ENCODE data around the gene NDUFB5. TPM values are rescaled to one million over a fixed set of nuclear protein-coding genes. Genes with fewer than 3 reads are reported as not detected.

The NDUFB5 gene
- total and polyA plus RNA-seq, 10 of the 15 experiments (the other 5 are each of a cell fraction or from before 2014, with no cell fraction given): 82.0 to 320 (median 126) TPM

- FAIRE-seq (no peak), ATAC-seq (no peak), DNase-seq (ENCODE audit: low read depth, low spot score) (no peak)
- H3K79me2 ChIP-seq (ENCODE audit: control insufficient read depth, insufficient read depth, low read length): no peaks in the 10 kb centered on the region
- no peak overlapping the region for H3K4me2 ChIP-seq (ENCODE audit: control insufficient read depth, insufficient read depth)
- H2AFZ ChIP-seq (ENCODE audit: control insufficient read depth, low read depth, low read length): no peak overlapping the region
- POLR2A ChIA-PET: interaction anchor here (1.0 kb wide), 1 partner anchor 29 kb away, joined by 4 read pairs; the partner anchor contains the start of gene ACTL6A
- no peak overlapping the region for H3K4me3 ChIP-seq
- in situ Hi-C loops (cut with MboI): no loop called here
- intact Hi-C loops (cut with micrococcal nuclease; ENCODE audit: unreplicated experiment): no loop called here
- RAD21 ChIA-PET (ENCODE audit: unreplicated experiment): no interaction called here
- no peak overlapping the region for H3K9ac ChIP-seq (ENCODE audit: control insufficient read depth, insufficient read depth, low read length)
- H3K27ac ChIP-seq (ENCODE audit: control insufficient read depth, insufficient read depth): no peak overlapping the region
- WGBS (ENCODE audit: insufficient coverage, insufficient replicate concordance, low lambda C conversion rate, missing lambda C conversion rate): 100% methylated on average over 1 of the region's 1 CpG
- no peaks in the 10 kb centered on the region for H3K9me3 ChIP-seq (replicated peaks; ENCODE audit: control insufficient read depth, insufficient read depth, low read length)
- BruUV-seq (replicated peaks): TSS peak; percentile 13
- H3K27me3 ChIP-seq (replicated peaks in 1 of 2; ENCODE audit: control insufficient read depth in 2 of 2, insufficient read depth in 2 of 2, low read length in 1 of 2): no peaks in the 10 kb centered on the region
- CTCF ChIA-PET: no interaction called here
- no peaks in the 10 kb centered on the region for H3K4me1 ChIP-seq (ENCODE audit: control insufficient read depth, insufficient read depth, low read length)
- SMC1A ChIA-PET (ENCODE audit: uncharacterized antibody, unreplicated experiment): no interaction called here
- peaks cover 0 to 11% of the 10 kb centered on the region in 2 experiments for H3K36me3 ChIP-seq (ENCODE audit: control insufficient read depth in 2 of 2, insufficient read depth in 2 of 2, low read length in 1 of 2)
- H4K20me1 ChIP-seq (ENCODE audit: control insufficient read depth, insufficient read depth): no peaks in the 10 kb centered on the region
- no peak for TF ChIP-seq FOXK2 (IDR thresholded peaks at IDR 0.05)
- TF ChIP-seq POU2F2 (IDR thresholded peaks at IDR 0.05; ENCODE audit: borderline replicate concordance, low read depth, low read length): no peak
- no peak for TF ChIP-seq NFYB (IDR thresholded peaks at IDR 0.05; ENCODE audit: insufficient read depth, low read depth, low read length)
- TF ChIP-seq EP300 (IDR thresholded peaks at IDR 0.05; ENCODE audit: borderline replicate concordance in 1 of 2, control insufficient read depth in 1 of 2, low read depth in 2 of 2, low read length in 2 of 2): no peak
- no peak for TF ChIP-seq ATF7 (IDR thresholded peaks at IDR 0.05; ENCODE audit: low read depth)
- TF ChIP-seq MAX (IDR thresholded peaks at IDR 0.05; ENCODE audit: low read depth, low read length): no peak
- no peak for TF ChIP-seq HSF1 (IDR thresholded peaks at IDR 0.05; ENCODE audit: low read depth, low read length)
- no peak for TF ChIP-seq FOXM1 (IDR thresholded peaks at IDR 0.05; ENCODE audit: low read depth, low read length)
- TF ChIP-seq CTCF (IDR thresholded peaks at IDR 0.05 in 2 of 3, conservative IDR thresholded peaks at IDR 0.05 in 1 of 3; ENCODE audit: control insufficient read depth in 2 of 3, extremely low read depth in 1 of 3, insufficient read depth in 1 of 3, low read depth in 3 of 3, low read length in 3 of 3): no peak
- no peak for TF ChIP-seq JUND (IDR thresholded peaks at IDR 0.05; ENCODE audit: low read depth, low read length)
- TF ChIP-seq SPI1 (IDR thresholded peaks at IDR 0.05; ENCODE audit: borderline replicate concordance, insufficient read depth, low read depth, low read length): no peak
- no peak for TF ChIP-seq SMC3 (IDR thresholded peaks at IDR 0.05; ENCODE audit: borderline replicate concordance, low read length)
- TF ChIP-seq ZBED1 (IDR thresholded peaks at IDR 0.05; ENCODE audit: borderline replicate concordance): no peak
- no peak for TF ChIP-seq IKZF1 (conservative IDR thresholded peaks at IDR 0.05)
- TF ChIP-seq IRF3 (IDR thresholded peaks at IDR 0.05): no peak
- no peak for TF ChIP-seq ZNF622 (IDR thresholded peaks at IDR 0.05)
- TF ChIP-seq CHD1 (IDR thresholded peaks at IDR 0.05; ENCODE audit: low read depth, low read length): no peak
- no peak for TF ChIP-seq SREBF1 (IDR thresholded peaks at IDR 0.05; ENCODE audit: low read length)
- TF ChIP-seq ESRRA (IDR thresholded peaks at IDR 0.05; ENCODE audit: low read length): no peak
Measured at GRCh38 chr3:179591313-179591712, 13.3 kb upstream of the NDUFB5 start.
